GM12892 (cell line): ENCODE measurements around the gene S100A5.

ENCODE experiments used
- DNase-seq: peaks from one replicate; pipeline ENCODE4 v3.0.0; 2011; ENCODE audit not compliant: insufficient read length
- FAIRE-seq: peaks from 2 replicates; lab custom pipeline; 2011; peaks lifted over from hg19 to GRCh38; lab: Jason Lieb, UNC
- POLR2A ChIP-seq: IDR thresholded peaks from 2 replicates; pipeline ENCODE4 v1.6.1; 2011; ENCODE audit warnings: low read depth, low read length, control low read depth
- POLR2AphosphoS5 ChIP-seq: IDR thresholded peaks from 2 replicates; pipeline ENCODE4 v1.6.1; 2011; ENCODE audit warnings: low read depth, low read length, control low read depth
- TAF1 ChIP-seq: IDR thresholded peaks from 2 replicates; pipeline ENCODE4 v1.6.1; 2011; ENCODE audit warnings: low read depth, mild to moderate bottlenecking, control low read depth, low read length, borderline replicate concordance

The S100A5 gene

DNA sequence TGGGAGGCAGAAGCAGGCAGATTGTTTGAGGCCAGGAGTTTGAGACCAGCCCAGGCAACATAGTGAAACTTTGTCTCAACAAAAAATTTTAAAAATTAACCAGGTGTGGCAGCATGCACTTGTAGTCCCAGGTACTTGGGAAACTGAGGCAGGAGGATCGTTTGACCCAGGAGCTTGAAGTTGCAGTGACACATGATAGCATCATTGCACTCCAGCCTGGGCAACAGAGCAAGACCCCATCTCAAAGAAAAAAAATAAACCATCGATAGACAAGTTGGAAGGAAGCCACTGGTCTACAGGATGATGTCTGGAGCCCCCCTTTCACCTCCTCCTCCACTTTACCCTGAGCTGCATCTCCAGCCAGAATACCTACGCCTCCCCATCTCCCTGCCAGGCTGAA lies 21.5 kb downstream of the S100A5 start:
- DNase-seq: no peak
- no peak for FAIRE-seq
- no peak for TF ChIP-seq POLR2AphosphoS5
- TF ChIP-seq TAF1: no peak
- no peak for TF ChIP-seq POLR2A

DNA sequence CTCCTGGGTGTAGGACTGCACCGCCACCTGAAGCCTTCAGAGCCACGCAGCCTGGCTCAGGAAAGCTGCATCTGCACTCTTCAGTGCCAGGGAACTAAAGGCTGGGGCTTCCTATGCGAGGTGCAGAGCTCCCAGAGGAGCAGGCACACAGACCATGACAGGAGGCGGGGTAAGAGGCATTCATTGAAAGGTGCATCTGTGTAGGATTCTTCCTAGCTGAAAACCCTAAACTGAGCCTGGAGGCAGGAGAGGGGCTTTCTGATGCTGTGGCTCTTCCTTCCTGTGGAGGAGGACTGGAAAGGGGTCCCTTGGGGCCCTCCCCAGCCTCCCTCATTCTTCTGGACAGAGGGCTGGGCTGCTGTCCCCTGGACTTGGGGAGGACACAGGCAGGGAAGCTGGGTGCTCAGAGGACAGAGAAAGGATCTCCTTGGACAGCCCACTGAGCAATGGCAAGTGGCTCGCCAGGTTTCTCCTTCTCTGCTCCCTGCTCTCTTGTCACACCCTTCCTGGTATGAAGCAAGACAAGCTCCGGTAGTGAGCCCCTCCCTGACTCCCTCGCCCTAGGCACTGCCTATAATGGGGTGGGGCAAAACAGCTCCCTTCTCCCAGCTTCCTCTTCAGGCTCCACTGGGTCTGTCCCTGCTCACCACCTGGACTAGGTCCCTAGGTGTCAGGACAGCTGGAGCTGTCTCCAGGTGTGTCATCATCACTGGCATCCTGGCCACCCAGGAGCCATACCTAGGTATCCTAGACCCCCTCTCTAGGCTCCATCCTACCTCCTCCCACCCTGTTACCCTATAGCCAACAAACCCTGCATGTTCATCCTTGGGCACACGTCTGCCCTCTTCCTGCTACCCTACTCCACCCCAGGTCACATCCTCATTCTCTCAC lies 25.0 kb downstream of the S100A5 start:
- TF ChIP-seq TAF1: no peak
- no peak for TF ChIP-seq POLR2AphosphoS5
- TF ChIP-seq POLR2A: no peak
- DNase-seq (no peak), FAIRE-seq (no peak)

- DNase-seq (no peak), FAIRE-seq (no peak)
- TF ChIP-seq TAF1: no peak
- TF ChIP-seq POLR2A: no peak
- TF ChIP-seq POLR2AphosphoS5: no peak
Observed at GRCh38 chr1:153513666-153514065, 27.1 kb downstream of the S100A5 start.

DNA sequence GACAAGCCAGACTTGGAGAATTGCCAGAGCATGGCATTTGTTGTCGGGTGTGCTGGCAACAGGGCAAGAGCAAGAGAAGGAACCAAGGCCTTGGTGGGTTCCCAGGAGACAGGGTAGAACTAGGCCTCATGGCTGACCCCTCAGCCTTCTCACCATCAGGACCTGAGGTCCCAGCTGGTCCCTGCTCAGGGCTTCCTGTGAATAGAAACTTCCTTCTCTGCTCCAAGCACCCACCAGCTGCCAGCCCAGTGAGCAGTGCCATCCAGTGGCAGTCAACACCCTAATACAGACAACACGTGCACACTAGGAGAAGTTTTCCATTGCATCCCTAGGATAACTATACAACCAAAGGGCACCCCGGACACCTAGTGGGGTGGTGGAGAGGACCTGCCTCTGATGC lies 27.7 kb downstream of the S100A5 start:
- DNase-seq (no peak), FAIRE-seq (no peak)
- TF ChIP-seq POLR2AphosphoS5: no peak
- TF ChIP-seq TAF1: no peak
- no peak for TF ChIP-seq POLR2A

GRCh38 chr1:153510984-153511410 lies 29.7 kb downstream of the S100A5 start:
- DNase-seq (peak; percentile 78), FAIRE-seq (peak; percentile 54)
- no peak for TF ChIP-seq TAF1
- TF ChIP-seq POLR2A: no peak
- TF ChIP-seq POLR2AphosphoS5: no peak

- no peak for FAIRE-seq
- peak; percentile 51 for DNase-seq
Observed at GRCh38 chr1:153509729-153510354, 30.9 kb downstream of the S100A5 start.

GRCh38 chr1:153509036-153509435 lies 31.7 kb downstream of the S100A5 start:
- DNase-seq (no peak), FAIRE-seq (no peak)
- TF ChIP-seq POLR2A (no peak), POLR2AphosphoS5 (no peak), TAF1 (no peak)

More at GRCh38 chr1:153509729-153510354, 30.9 kb downstream of the S100A5 start:
- TF ChIP-seq POLR2A (no peak), TAF1 (no peak), POLR2AphosphoS5 (no peak)

GRCh38 chr1:153507926-153508583 lies 32.7 kb downstream of the S100A5 start:
- no peak for TF ChIP-seq POLR2A
- TF ChIP-seq POLR2AphosphoS5: no peak
- no peak for TF ChIP-seq TAF1
- no peak for DNase-seq
- FAIRE-seq: no peak

DNA sequence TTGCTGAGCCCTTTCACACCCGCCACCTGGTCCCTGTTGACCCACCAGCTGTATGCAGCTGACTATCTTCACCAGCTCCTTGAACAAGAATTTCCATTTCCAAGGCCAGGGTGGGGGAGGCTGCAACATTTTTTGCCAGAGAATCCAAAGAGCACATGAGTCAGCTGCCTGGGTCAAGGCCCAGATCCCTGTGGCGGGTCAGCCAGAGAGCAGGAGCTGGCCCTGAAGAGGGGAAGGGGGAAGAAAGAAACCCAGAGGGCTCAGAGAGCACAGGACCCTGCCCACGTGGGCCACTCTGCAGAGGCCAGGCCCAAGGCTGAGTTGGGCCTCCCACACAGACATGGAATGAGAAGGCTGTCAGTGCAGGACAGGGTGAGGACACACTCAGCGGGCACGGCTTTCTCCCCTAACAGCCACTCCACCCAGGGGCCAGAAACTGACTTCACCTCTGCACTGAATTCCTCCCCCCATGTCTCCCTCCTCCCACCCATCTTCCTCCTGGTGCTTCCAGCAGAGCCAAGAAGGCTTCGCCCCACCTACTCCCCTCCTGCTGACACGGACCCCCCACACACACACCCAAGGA lies 33.8 kb downstream of the S100A5 start:
- FAIRE-seq: no peak
- TF ChIP-seq POLR2A (no peak), TAF1 (no peak), POLR2AphosphoS5 (no peak)

DNA sequence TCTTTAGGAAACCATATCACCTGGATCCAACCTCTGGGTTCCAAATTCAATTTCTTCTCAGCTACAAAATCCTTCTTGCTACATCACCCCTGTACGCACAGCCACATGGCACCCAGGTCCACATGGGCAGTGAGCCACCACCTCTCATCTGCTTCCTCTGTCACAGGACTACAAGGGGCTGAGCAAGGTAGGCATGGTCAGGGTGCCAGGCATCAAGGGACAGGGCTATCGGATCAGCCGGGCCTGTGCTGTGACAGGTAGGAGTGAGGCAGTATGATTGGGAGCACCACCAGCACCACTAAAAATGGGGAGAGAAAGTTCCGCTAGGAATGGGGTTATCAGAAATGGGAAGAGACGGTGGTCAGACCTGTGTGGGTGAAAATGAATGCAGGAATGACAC lies 34.3 kb downstream of the S100A5 start:
- TF ChIP-seq TAF1 (no peak), POLR2A (no peak), POLR2AphosphoS5 (no peak)
- no peak for FAIRE-seq
- no peak for DNase-seq

More for the DNA sequence above, 33.8 kb downstream of the S100A5 start:
- DNase-seq: no peak

DNA sequence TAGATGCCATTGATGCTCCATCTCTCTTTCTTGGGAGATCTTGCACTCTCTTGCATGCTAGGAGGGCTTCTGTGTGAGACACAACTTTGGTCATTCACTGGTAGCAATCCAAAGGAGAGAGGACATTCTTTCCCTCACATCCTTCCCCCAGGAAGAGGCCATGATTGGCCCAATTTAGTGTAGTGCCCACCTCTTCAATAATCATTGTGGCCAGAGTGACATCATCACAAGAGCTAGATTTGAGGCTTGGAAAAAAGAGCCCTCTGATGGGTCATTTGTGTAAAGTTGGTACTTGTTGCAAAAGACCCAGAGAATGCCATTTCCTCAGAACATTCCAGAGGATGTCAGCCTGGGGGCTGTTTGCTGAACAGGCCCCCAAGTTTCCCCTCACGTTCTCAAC lies 35.2 kb downstream of the S100A5 start:
- FAIRE-seq: no peak
- no peak for TF ChIP-seq TAF1
- no peak for TF ChIP-seq POLR2AphosphoS5
- no peak for TF ChIP-seq POLR2A
- DNase-seq: no peak
